GM04503 (cell line): ENCODE data around the gene MLH1.
A peak's percentile ranks its signal among the peaks of the same experiment; 100 is the strongest.
"Not testable (repeated sequence)": the region's sequence is repeated elsewhere in the genome, so short reads cannot be mapped to it uniquely, and the experiment has no call there.

Experiments used
- DNase-seq: peaks from one replicate; pipeline ENCODE4 v3.0.0-alpha.2; 2012; ENCODE audit warnings: low read depth

MLH1 gene

GRCh38 chr3:37039161-37039846, 46.0 kb downstream of the MLH1 start:
- DNase-seq: no peak

DNA sequence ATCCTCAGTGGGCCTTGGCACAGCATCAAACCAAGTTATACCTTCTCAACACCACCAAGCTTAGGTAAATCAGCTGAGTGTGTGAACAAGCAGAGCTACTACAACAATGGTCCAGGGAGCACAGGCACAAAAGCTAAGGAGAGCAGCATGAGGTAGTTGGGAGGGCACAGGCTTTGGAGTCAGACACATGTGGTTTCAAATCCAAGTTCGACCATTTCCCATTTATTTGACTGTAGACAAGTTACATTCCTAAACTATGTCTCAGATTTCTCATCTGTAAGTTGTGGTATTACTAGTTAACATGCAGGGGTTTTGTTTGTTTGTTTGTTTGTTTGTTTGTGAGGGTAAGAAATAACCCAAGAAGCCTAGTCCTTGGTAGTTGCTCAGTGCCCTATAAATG, 46.9 kb downstream of the MLH1 start:
- no peak for DNase-seq

GRCh38 chr3:37041546-37042195, 48.4 kb downstream of the MLH1 start:
- DNase-seq: no peak

- DNase-seq: not testable (repeated sequence)
Observed at GRCh38 chr3:37042712-37043111, 49.4 kb downstream of the MLH1 start.

- no peak for DNase-seq
Observed at GRCh38 chr3:37050282-37050681, 57.0 kb downstream of the MLH1 start.

- no peak for DNase-seq
Observed at GRCh38 chr3:37052860-37053259, 59.5 kb downstream of the MLH1 start.

GRCh38 chr3:37053337-37053736, 60.0 kb downstream of the MLH1 start:
- no peak for DNase-seq

- DNase-seq: no peak
Observed at GRCh38 chr3:37053753-37054152, 60.4 kb downstream of the MLH1 start.

DNA sequence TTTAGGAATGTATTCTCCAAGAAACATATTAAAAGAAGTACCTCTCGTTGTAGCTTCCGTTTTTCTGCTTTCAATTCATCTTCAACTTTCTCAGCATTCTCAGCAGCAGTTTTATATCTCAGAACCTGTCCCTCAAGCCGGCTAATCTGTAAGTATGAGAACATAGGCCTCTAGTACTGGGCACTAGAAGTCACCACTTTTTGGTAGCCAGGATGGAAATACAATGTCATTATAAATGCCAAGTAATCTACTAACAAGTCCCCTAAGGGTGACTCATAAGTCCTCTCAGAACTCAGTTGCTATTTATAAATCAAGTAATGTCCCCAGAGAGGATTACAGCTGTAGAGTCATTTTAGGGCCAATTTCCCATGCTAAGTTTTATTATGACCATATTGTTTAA, 61.1 kb downstream of the MLH1 start:
- peak; percentile 78 for DNase-seq

DNA sequence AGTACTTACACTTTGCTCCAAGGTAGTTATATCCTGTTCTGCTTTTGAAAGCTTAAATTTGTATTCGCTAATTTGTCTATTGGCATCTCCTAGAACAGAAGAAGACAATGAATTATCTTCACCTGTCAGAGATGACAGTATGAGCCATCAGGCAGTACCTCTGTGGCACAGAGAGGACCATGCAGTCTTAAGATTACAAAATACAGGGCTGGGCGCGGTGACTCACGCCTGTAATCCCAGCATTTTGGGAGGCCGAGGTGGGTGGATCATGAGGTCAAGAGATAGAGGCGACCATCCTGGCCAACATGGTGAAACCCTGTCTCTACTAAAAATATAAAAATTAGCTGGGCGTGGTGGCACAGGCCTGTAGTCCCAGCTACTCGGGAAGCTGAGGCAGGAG, 61.8 kb downstream of the MLH1 start:
- DNase-seq: not testable (repeated sequence)

DNA sequence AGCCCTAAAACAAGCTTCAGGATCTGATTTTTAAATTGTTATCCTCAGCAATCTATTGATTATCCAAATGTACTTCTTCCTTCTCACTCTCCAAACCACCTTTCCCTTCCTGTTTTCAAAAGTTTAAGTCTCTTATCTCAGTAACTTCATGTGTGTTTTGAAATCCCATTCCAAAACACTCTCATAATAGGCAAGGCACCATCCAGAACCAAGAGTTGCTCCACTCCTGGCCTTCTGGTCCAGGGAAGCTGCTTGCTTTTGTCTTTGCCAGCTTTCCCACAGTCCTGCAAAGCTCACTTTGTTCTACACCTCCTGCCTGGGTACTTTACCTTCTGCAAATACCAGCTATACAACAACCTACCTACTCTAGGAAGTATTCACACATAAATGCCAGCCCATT, 63.5 kb downstream of the MLH1 start:
- no peak for DNase-seq

- no peak for DNase-seq
Observed at GRCh38 chr3:37058117-37058516, 64.8 kb downstream of the MLH1 start.

DNA sequence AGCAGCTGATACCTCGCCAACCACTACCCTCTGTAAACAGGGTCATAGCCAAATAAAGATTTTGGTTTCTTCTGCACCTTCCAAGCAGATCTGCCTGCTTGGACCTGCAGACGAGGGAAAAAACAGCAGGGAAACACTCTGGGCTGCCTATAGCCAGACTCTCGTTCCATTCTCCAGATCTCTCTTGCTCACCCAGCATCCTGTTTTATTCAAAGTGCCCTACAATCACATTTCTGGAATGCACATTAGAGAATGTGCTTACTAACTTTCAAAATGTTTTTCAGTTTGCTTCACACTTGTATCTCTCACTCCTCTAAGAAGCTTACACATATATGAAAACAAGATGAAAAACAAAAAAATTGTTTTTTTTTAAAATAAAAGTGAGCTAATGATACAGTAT, 71.4 kb downstream of the MLH1 start:
- no peak for DNase-seq

- DNase-seq: no peak
Observed at GRCh38 chr3:37067577-37067976, 74.3 kb downstream of the MLH1 start.

DNA sequence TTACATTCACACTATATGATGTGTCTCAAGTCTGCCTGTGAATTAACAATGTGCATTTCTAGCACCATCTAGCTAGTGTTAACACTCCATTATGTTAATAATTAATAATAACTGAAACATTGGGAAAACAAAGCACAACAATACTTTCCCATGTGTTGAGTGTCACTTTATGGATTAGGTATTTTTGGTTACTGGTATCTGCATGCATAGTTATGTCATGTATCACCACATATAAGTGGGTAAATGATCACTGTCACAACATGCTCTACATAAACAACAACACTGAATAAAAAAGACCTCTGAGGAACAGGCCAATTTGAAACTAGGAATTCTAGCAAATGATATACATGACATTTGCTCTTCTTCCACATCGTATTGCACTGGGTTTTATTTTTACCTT, 74.7 kb downstream of the MLH1 start:
- no peak for DNase-seq

- no peak for DNase-seq
Observed at GRCh38 chr3:37071921-37072320, 78.6 kb downstream of the MLH1 start.

- DNase-seq: no peak
Observed at GRCh38 chr3:37072892-37073291, 79.6 kb downstream of the MLH1 start.

DNA sequence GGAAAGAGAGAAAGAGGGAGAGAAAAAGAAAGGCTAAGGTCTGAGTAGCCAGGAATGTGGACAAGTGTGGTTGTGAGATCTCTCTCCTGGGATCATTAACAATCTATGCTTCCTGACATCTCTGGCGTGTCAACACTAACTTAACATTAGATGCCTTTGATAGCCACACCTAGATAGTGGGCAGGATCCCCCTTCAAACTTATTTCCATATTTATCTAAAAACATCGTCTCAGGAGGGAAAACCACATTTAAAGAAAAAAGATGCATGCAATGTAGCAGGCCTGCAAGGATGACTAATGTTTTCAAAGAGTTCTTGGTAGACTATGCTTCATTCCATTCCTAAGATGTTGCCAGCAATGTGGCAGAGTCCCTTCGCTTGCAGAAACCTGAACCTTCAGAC, 80.9 kb downstream of the MLH1 start:
- DNase-seq: peak; percentile 43

DNA sequence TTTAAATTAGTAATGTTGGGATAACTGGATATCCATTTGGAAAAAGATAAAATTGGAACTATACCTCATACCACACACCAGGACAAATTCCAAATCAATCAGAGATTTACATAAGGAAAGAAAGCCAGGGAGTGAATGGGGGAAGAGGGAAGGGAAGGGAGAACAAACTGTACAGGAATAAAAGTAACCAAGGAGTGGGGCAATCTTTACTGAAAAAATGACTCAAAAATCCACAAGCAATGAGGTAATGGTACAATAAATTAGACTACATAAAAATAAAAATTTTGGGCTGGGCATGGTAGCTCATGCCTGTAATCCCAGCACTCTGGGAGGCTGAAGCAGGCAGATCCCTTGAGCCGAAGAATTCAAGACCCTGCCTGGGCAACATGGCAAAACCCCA, 82.6 kb downstream of the MLH1 start:
- no peak for DNase-seq

DNA sequence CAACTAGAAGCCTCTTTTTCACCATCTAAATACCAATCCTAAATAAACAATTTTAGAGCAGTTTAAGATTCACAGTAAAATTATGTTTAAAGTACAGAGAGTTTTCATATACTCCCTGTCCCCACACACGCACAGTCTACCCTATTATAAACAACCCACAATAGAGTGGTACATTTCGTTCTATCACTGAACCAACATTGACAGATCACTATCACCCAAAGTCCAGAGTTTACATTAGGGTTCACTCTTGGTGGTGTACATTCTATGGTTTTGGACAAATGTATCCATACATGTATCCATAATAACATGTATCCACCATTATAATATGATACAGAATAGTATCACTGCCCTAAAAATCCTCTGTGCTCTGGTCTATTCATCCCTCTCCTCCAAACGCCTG, 89.0 kb downstream of the MLH1 start:
- DNase-seq: no peak

- no peak for DNase-seq
Observed at GRCh38 chr3:37086918-37087317, 93.6 kb downstream of the MLH1 start.

- no peak for DNase-seq
Observed at GRCh38 chr3:37087870-37088269, 94.6 kb downstream of the MLH1 start.

GRCh38 chr3:37092484-37092883, 99.2 kb downstream of the MLH1 start:
- DNase-seq: no peak

- no peak for DNase-seq
Observed at GRCh38 chr3:37093481-37093880, 100.2 kb downstream of the MLH1 start.
